Endometrial microvascular endothelial cells (primary cell): Measurements from ENCODE around the gene ARL2BP. TPM values are rescaled to one million over a fixed set of nuclear protein-coding genes. Genes with fewer than 3 reads are reported as not detected.
"Not testable (repeated sequence)": the region's sequence is repeated elsewhere in the genome, so short reads cannot be mapped to it uniquely, and the experiment has no call there.

Experiments
- in situ Hi-C: cut with HindIII; loops from 2 replicates; pipeline ENCODE4 v1.10.0; 2017; ENCODE audit warnings: low sequenced_read_pairs, low pct_unique_long_range_greater_than_20kb; ENCODE audit errors: inconsistent ontology term
- total RNA-seq: library from RNA; depleted of rRNA; stranded (reverse); fragments of >200 nt; gene quantifications from one replicate; pipeline ENCODE4 v1.2.3, GENCODE V29; 2015; ENCODE audit errors: inconsistent ontology term

The ARL2BP gene
- total RNA-seq, 1 donor from 2014 or later: 132 TPM

GRCh38 chr16:57258910-57259475, 13.9 kb downstream of the ARL2BP start:
- in situ Hi-C loops: no loop called here

GRCh38 chr16:57260294-57260929, 15.4 kb downstream of the ARL2BP start:
- in situ Hi-C loops: no loop called here

GRCh38 chr16:57261806-57262205, 16.7 kb downstream of the ARL2BP start:
- in situ Hi-C loops: no loop called here

- in situ Hi-C loops: no loop called here
Observed at GRCh38 chr16:57262841-57263540, 17.9 kb downstream of the ARL2BP start.

GRCh38 chr16:57263541-57264351, 18.7 kb downstream of the ARL2BP start:
- in situ Hi-C loops: no loop called here

- in situ Hi-C loops: no loop called here
Observed at GRCh38 chr16:57264381-57264780, 19.3 kb downstream of the ARL2BP start.

GRCh38 chr16:57264950-57265371, 19.9 kb downstream of the ARL2BP start:
- in situ Hi-C loops: no loop called here

- in situ Hi-C loops: no loop called here
Observed at GRCh38 chr16:57265850-57266530, 20.9 kb downstream of the ARL2BP start.

GRCh38 chr16:57266531-57267260, 21.6 kb downstream of the ARL2BP start:
- in situ Hi-C loops: no loop called here

- in situ Hi-C loops: not testable (repeated sequence)
Observed at GRCh38 chr16:57267343-57267742, 22.3 kb downstream of the ARL2BP start.

- in situ Hi-C loops: no loop called here
Observed at GRCh38 chr16:57268804-57269800, 24.0 kb downstream of the ARL2BP start.

GRCh38 chr16:57270221-57271062, 25.4 kb downstream of the ARL2BP start:
- in situ Hi-C loops: no loop called here

GRCh38 chr16:57271063-57271345, 25.9 kb downstream of the ARL2BP start:
- in situ Hi-C loops: no loop called here

GRCh38 chr16:57271867-57272495, 26.9 kb downstream of the ARL2BP start:
- in situ Hi-C loops: no loop called here

- in situ Hi-C loops: no loop called here
Observed at GRCh38 chr16:57273359-57273758, 28.3 kb downstream of the ARL2BP start.

- in situ Hi-C loops: no loop called here
Observed at GRCh38 chr16:57273826-57274225, 28.8 kb downstream of the ARL2BP start.
